Endothelial cell of umbilical vein (primary cell): ENCODE data around the gene CLCN4. TPM values are rescaled to one million over a fixed set of nuclear protein-coding genes. Genes with fewer than 3 reads are reported as not detected.

ENCODE experiments used
- BruUV-seq: library from RNA; stranded (reverse); fragments of 400-500 nt; replicated peaks from 2 replicates; lab custom pipeline; 2021; lab: Mats Ljungman, UMichigan
- CTCF ChIA-PET: fragments of 300-600, 350-600 bp; sonication (Branson Sonifier 250); formaldehyde crosslinking; loops from one replicate; lab custom pipeline; 2021; ENCODE audit warnings: antibody characterized with exemption, inconsistent platforms; lab: Charles Lee
- POLR2A ChIA-PET: fragments of 300-600, 350-600 bp; sonication (Branson Sonifier 250); formaldehyde crosslinking; loops from one replicate; lab custom pipeline; 2021; ENCODE audit warnings: antibody characterized with exemption, inconsistent platforms; lab: Charles Lee
- DNase-seq: peaks from one replicate; pipeline ENCODE4 v3.0.0-alpha.2; 2011; ENCODE audit warnings: low read depth, low spot score
- FAIRE-seq: peaks from 2 replicates; lab custom pipeline; 2011; peaks lifted over from hg19 to GRCh38; lab: Jason Lieb, UNC
- H2AFZ ChIP-seq: 2 replicates; pipeline ENCODE4 v1.6.0; 2012; ENCODE audit warnings: low read depth, low read length, control low read depth, inconsistent platforms
- H3K27ac ChIP-seq: 2 replicates; pipeline ENCODE4 v1.5.1; 2011; ENCODE audit warnings: low read depth, mild to moderate bottlenecking, control low read depth, low read length, moderate library complexity; ENCODE audit not compliant: insufficient read depth
- H3K27me3 ChIP-seq, 2 experiments: 2 replicates each; pipeline versions ENCODE4 v1.6.0 to v1.6.1; 2011; ENCODE audit warnings: low read length in 2 of 2, mixed read lengths in 1 of 2; ENCODE audit not compliant: control insufficient read depth in 2 of 2, insufficient read depth in 2 of 2
- H3K36me3 ChIP-seq, 2 experiments: 2 replicates in 1 of 2; 3 replicates in 1 of 2; pipeline ENCODE4 v1.5.1; 2011; ENCODE audit warnings: low read length in 2 of 2, mild to moderate bottlenecking in 1 of 2, moderate library complexity in 1 of 2; ENCODE audit not compliant: control insufficient read depth in 2 of 2, insufficient read depth in 2 of 2; ENCODE audit errors: extremely low read depth in 1 of 2
- H3K4me1 ChIP-seq: 3 replicates; pipeline ENCODE4 v1.5.1; 2011; ENCODE audit warnings: mild to moderate bottlenecking, low read length; ENCODE audit not compliant: control insufficient read depth, insufficient read depth; ENCODE audit errors: extremely low read depth
- H3K4me2 ChIP-seq: 2 replicates; pipeline ENCODE4 v1.6.1; 2011; ENCODE audit warnings: low read length, control low read depth, mixed read lengths; ENCODE audit not compliant: insufficient read depth
- H3K4me3 ChIP-seq, 3 experiments: fragments of 200-600 bp in 1 of 3; sonication (generic), shearing (Covaris generic) in 1 of 3; replicated peaks in 1 of 3; 2 replicates each; pipeline ENCODE4 v1.5.1; 2011 to 2016; ENCODE audit warnings: control low read depth in 3 of 3, low read length in 3 of 3, mild to moderate bottlenecking in 2 of 3, inconsistent platforms in 1 of 3, low read depth in 1 of 3, moderate library complexity in 1 of 3; ENCODE audit not compliant: insufficient read depth in 1 of 3
- H3K79me2 ChIP-seq: 2 replicates; pipeline ENCODE4 v1.6.0; 2012; ENCODE audit warnings: low read length, inconsistent platforms; ENCODE audit not compliant: control insufficient read depth, insufficient read depth
- H3K9ac ChIP-seq: replicated peaks from 2 replicates; pipeline ENCODE3; 2011; ENCODE audit warnings: low read length, control low read depth; ENCODE audit not compliant: insufficient read depth; ENCODE audit errors: extremely low read depth
- H3K9me1 ChIP-seq: replicated peaks from 3 replicates; pipeline ENCODE4 v1.6.0; 2011; ENCODE audit warnings: mild to moderate bottlenecking, low read length; ENCODE audit not compliant: control insufficient read depth, insufficient read depth; ENCODE audit errors: extremely low read depth
- H3K9me3 ChIP-seq: replicated peaks from 2 replicates; pipeline ENCODE4 v1.5.1; 2012; ENCODE audit warnings: low read length, inconsistent platforms; ENCODE audit not compliant: control insufficient read depth, insufficient read depth
- H4K20me1 ChIP-seq: replicated peaks from 2 replicates; pipeline ENCODE3; 2011; ENCODE audit warnings: mild to moderate bottlenecking, low read length; ENCODE audit not compliant: control insufficient read depth, insufficient read depth; ENCODE audit errors: extremely low read depth
- CTCF ChIP-seq, 2 donors: IDR thresholded peaks; 1 replicate in 1 of 2; 2 replicates in 1 of 2; pipeline ENCODE4 v1.5.1; 2011; ENCODE audit warnings: low read length in 2 of 2, mild to moderate bottlenecking in 2 of 2, moderate library complexity in 2 of 2, control low read depth in 1 of 2, inconsistent platforms in 1 of 2, low read depth in 1 of 2; ENCODE audit not compliant: insufficient read depth in 1 of 2; ENCODE audit errors: extremely low read depth in 1 of 2
- EZH2 ChIP-seq: IDR thresholded peaks from 2 replicates; pipeline ENCODE4 v1.6.1; 2012; ENCODE audit warnings: borderline replicate concordance, low read depth, mild to moderate bottlenecking, moderate library complexity, low read length, inconsistent platforms; ENCODE audit not compliant: severe bottlenecking
- FOS ChIP-seq: IDR thresholded peaks from 2 replicates; pipeline ENCODE4 v1.6.1; 2011; ENCODE audit warnings: mild to moderate bottlenecking, low read length, moderate library complexity, borderline replicate concordance; ENCODE audit not compliant: insufficient read depth
- GATA2 ChIP-seq: IDR thresholded peaks from 2 replicates; pipeline ENCODE4 v1.7.0; 2011; ENCODE audit warnings: low read depth, mild to moderate bottlenecking, moderate library complexity, mixed read lengths, low read length; ENCODE audit not compliant: insufficient read length, insufficient read depth
- JUN ChIP-seq: IDR thresholded peaks from 2 replicates; pipeline ENCODE4 v1.6.1; 2011; ENCODE audit warnings: borderline replicate concordance, low read depth; ENCODE audit not compliant: insufficient read length, insufficient read depth
- MAX ChIP-seq: IDR thresholded peaks from 2 replicates; pipeline ENCODE4 v1.6.1; 2011; ENCODE audit not compliant: insufficient read depth, insufficient read length
- MYC ChIP-seq: IDR thresholded peaks from one replicate; pipeline ENCODE4 v1.6.1; 2011; ENCODE audit warnings: mild to moderate bottlenecking, low read depth, low read length
- POLR2A ChIP-seq: IDR thresholded peaks from 2 replicates; pipeline ENCODE4 v1.6.1; 2012; ENCODE audit warnings: low read depth, mild to moderate bottlenecking, control low read depth, low read length
- POLR2AphosphoS5 ChIP-seq: IDR thresholded peaks from 2 replicates; pipeline ENCODE4 v1.6.1; 2012; ENCODE audit warnings: low read depth, mild to moderate bottlenecking, control low read depth, low read length, moderate library complexity; ENCODE audit not compliant: insufficient read depth
- dilution Hi-C: fragments of 300-500 bp; cut with MboI; formaldehyde crosslinking; loops from one replicate; pipeline ENCODE4 v1.15.0; 2019; ENCODE audit warnings: low sequenced_read_pairs; ENCODE audit not compliant: extremely low pct_ligation_motif_present
- intact Hi-C: fragments of 100-400 bp; cut with micrococcal nuclease; formaldehyde crosslinking; loops from one replicate; pipeline ENCODE4 v1.10.0; 2022
- polyA plus RNA-seq, 4 experiments: library from polyadenylated mRNA; depleted of rRNA in 3 of 4; stranded (reverse) in 3 of 4; unstranded in 1 of 4; fragments of >200 nt; gene quantifications; 2 replicates each; pipeline versions ENCODE4 v1.2.1 to v1.2.3, GENCODE V29; 2011 to 2012; ENCODE audit warnings: missing spikeins in 1 of 4
- total RNA-seq: library from RNA; stranded (reverse); gene quantifications from 2 replicates; pipeline ENCODE4 v1.2.3, GENCODE V29; 2021

The CLCN4 gene
- total and polyA plus RNA-seq, 2 donors (not counting 3 experiments of a cell fraction or from before 2014, with no cell fraction given) = 7.6 to 19.8 TPM

GRCh38 chrX:10195425-10195824 is 38.6 kb downstream of the CLCN4 start:
- H3K9me1 ChIP-seq = no peaks in the 10 kb centered on the region
- H3K27ac ChIP-seq = no peak overlapping the region
- H3K4me2 ChIP-seq = no peak overlapping the region
- POLR2A ChIA-PET = no interaction called here
- CTCF ChIA-PET = no interaction called here
- TF ChIP-seq FOS (no peak), POLR2A (no peak), EZH2 (no peak), JUN (no peak), POLR2AphosphoS5 (no peak), MAX (no peak), GATA2 (no peak), CTCF (IDR thresholded peaks at IDR 0.05; ENCODE audit: extremely low read depth in 1 of 2, insufficient read depth in 1 of 2, low read depth in 1 of 2, low read length in 2 of 2) (no peak), MYC (no peak)
- H2AFZ ChIP-seq = no peak overlapping the region
- H3K79me2 ChIP-seq = no peaks in the 10 kb centered on the region
- no peaks in the 10 kb centered on the region for H3K36me3 ChIP-seq
- dilution Hi-C loops = no loop called here
- peaks cover 8% of the 10 kb centered on the region for H3K4me1 ChIP-seq
- DNase-seq = no peak
- intact Hi-C loops = no loop called here
- H3K9me3 ChIP-seq = no peaks in the 10 kb centered on the region
- H3K4me3 ChIP-seq = no peak overlapping the region
- no TSS peak for BruUV-seq
- FAIRE-seq = no peak
- no peaks in the 10 kb centered on the region for H3K27me3 ChIP-seq
- H4K20me1 ChIP-seq = no peaks in the 10 kb centered on the region
- no peak overlapping the region for H3K9ac ChIP-seq
